Liver (tissue), 9 donors: ENCODE measurements around the gene ATAD5. TPM values are rescaled to one million over a fixed set of nuclear protein-coding genes. Genes with fewer than 3 reads are reported as not detected.

Source experiments
- DNase-seq: peaks from one replicate; pipeline ENCODE4 v3.0.0-alpha.2; 2017; ENCODE audit warnings: low spot score
- H3K27ac ChIP-seq, 2 donors: one replicate each; pipeline ENCODE4 v1.7.0; 2013; ENCODE audit warnings: inconsistent platforms in 2 of 2, low read length in 2 of 2, control low read depth in 1 of 2, low read depth in 1 of 2, mild to moderate bottlenecking in 1 of 2
- H3K27me3 ChIP-seq, 4 donors: one replicate each; pipeline versions ENCODE4 v1.6.1 to v1.7.0; 2013; ENCODE audit warnings: low read length in 3 of 4, inconsistent platforms in 1 of 4, mild to moderate bottlenecking in 1 of 4, moderate library complexity in 1 of 4; ENCODE audit not compliant: control insufficient read depth in 4 of 4, insufficient read depth in 4 of 4
- H3K36me3 ChIP-seq, 4 donors: one replicate each; pipeline versions ENCODE4 v1.6.1 to v1.7.0; 2013; ENCODE audit warnings: low read length in 3 of 4, mild to moderate bottlenecking in 3 of 4, low read depth in 1 of 4, moderate library complexity in 1 of 4; ENCODE audit not compliant: control insufficient read depth in 4 of 4, insufficient read depth in 3 of 4
- H3K4me1 ChIP-seq, 4 donors: one replicate each; pipeline versions ENCODE4 v1.6.1 to v1.7.0; 2013; ENCODE audit warnings: low read length in 3 of 4, mild to moderate bottlenecking in 3 of 4, moderate library complexity in 1 of 4; ENCODE audit not compliant: control insufficient read depth in 4 of 4, insufficient read depth in 4 of 4
- H3K4me3 ChIP-seq, 3 donors: one replicate each; pipeline versions ENCODE4 v1.6.1 to v1.7.0; 2013; ENCODE audit warnings: low read length in 3 of 3, control low read depth in 1 of 3, low read depth in 1 of 3, mild to moderate bottlenecking in 1 of 3
- H3K9ac ChIP-seq, 2 donors: one replicate each; pipeline ENCODE4 v1.7.0; 2013; ENCODE audit warnings: low read length in 2 of 2, mild to moderate bottlenecking in 2 of 2, moderate library complexity in 2 of 2, control low read depth in 1 of 2, low read depth in 1 of 2
- H3K9me3 ChIP-seq, 4 donors: one replicate each; pipeline versions ENCODE4 v1.6.1 to v1.7.0; 2013; ENCODE audit warnings: low read length in 3 of 4; ENCODE audit not compliant: control insufficient read depth in 4 of 4
- EGR1 ChIP-seq, 2 donors: IDR thresholded peaks; 2 replicates each; pipeline ENCODE4 v1.6.1; 2016 to 2018; ENCODE audit warnings: antibody characterized with exemption in 2 of 2, low read depth in 2 of 2
- FOXA1 ChIP-seq: IDR thresholded peaks from 2 replicates; pipeline ENCODE4 v1.6.1; 2016; ENCODE audit warnings: antibody characterized with exemption
- FOXA2 ChIP-seq: IDR thresholded peaks from 2 replicates; pipeline ENCODE4 v1.6.1; 2016; ENCODE audit warnings: antibody characterized with exemption
- GABPA ChIP-seq, 2 donors: IDR thresholded peaks in 1 of 2; conservative IDR thresholded peaks in 1 of 2; 2 replicates each; pipeline ENCODE4 v1.6.1; 2016; ENCODE audit warnings: antibody characterized with exemption in 2 of 2, mild to moderate bottlenecking in 1 of 2, moderate library complexity in 1 of 2
- HNF4A ChIP-seq, 2 donors: conservative IDR thresholded peaks; 2 replicates each; pipeline ENCODE4 v1.6.1; 2016; ENCODE audit warnings: antibody characterized with exemption in 2 of 2, mild to moderate bottlenecking in 2 of 2
- HNF4G ChIP-seq: IDR thresholded peaks from 2 replicates; pipeline ENCODE4 v1.6.1; 2016; ENCODE audit warnings: antibody characterized with exemption
- JUND ChIP-seq, 2 donors: IDR thresholded peaks; 2 replicates each; pipeline ENCODE4 v1.6.1; 2016; ENCODE audit warnings: antibody characterized with exemption in 2 of 2
- NR2F2 ChIP-seq: IDR thresholded peaks from 2 replicates; pipeline ENCODE4 v1.6.1; 2016; ENCODE audit warnings: antibody characterized with exemption
- RAD21 ChIP-seq, 2 donors: IDR thresholded peaks; 2 replicates each; pipeline ENCODE4 v1.6.1; 2016; ENCODE audit warnings: antibody characterized with exemption in 2 of 2, mild to moderate bottlenecking in 2 of 2
- RXRA ChIP-seq, 2 donors: IDR thresholded peaks; 2 replicates each; pipeline ENCODE4 v1.6.1; 2017 to 2018; ENCODE audit warnings: antibody characterized with exemption in 2 of 2, mild to moderate bottlenecking in 1 of 2
- SP1 ChIP-seq: IDR thresholded peaks from 2 replicates; pipeline ENCODE4 v1.6.1; 2018; ENCODE audit warnings: antibody characterized with exemption, mild to moderate bottlenecking
- TAF1 ChIP-seq: conservative IDR thresholded peaks from 2 replicates; pipeline ENCODE4 v1.6.1; 2016; ENCODE audit warnings: antibody characterized with exemption, mild to moderate bottlenecking
- YY1 ChIP-seq: IDR thresholded peaks from 2 replicates; pipeline ENCODE4 v1.6.1; 2016; ENCODE audit warnings: antibody characterized with exemption, mild to moderate bottlenecking
- ZBTB33 ChIP-seq: IDR thresholded peaks from 2 replicates; pipeline ENCODE4 v1.6.1; 2016; ENCODE audit warnings: antibody characterized with exemption
- WGBS: extraction: QIAGEN DNeasy Blood & Tissue Kit; methylation state at CpG from one replicate; pipeline ENCODE4 v1.1.7; 2013; 5-methylcytosine and 5-hydroxymethylcytosine counted together
- polyA plus RNA-seq, 2 donors: library from polyadenylated mRNA; stranded (reverse) in 1 of 2; unstranded in 1 of 2; fragments of 200-250 nt in 1 of 2; fragments of >200 nt in 1 of 2; fragmentation: Nextera tagmentation in 1 of 2; extraction: Ambion mirVana in 1 of 2; gene quantifications; one replicate each; pipeline versions ENCODE4 v1.2.1 to v1.2.3, GENCODE V29; 2013 to 2015
- total RNA-seq, 2 donors: library from RNA; depleted of rRNA; stranded (reverse); fragments of >200 nt; gene quantifications; one replicate each; pipeline ENCODE4 v1.2.3, GENCODE V29; 2014
- TF ChIP-seq, protein P1 (sequence below): IDR thresholded peaks from 2 replicates; pipeline ENCODE4 v1.6.1; 2016; ENCODE audit warnings: antibody characterized with exemption, mild to moderate bottlenecking
- TF ChIP-seq, protein P2 (sequence below): fragments of 150-350 bp; IDR thresholded peaks from 2 replicates; pipeline ENCODE4 v1.5.1; 2017; ENCODE audit warnings: improper control_type of control experiment, low read depth, low read length; ENCODE audit not compliant: missing input control
- TF ChIP-seq, protein P3 (sequence below): IDR thresholded peaks from 2 replicates; pipeline ENCODE4 v1.6.1; 2016; ENCODE audit warnings: antibody characterized with exemption
- TF ChIP-seq, protein P4 (sequence below): IDR thresholded peaks from 2 replicates; pipeline ENCODE4 v1.6.1; 2016; ENCODE audit warnings: antibody characterized with exemption
- donor health status: healthy.
- donor health status: healthy.
- donor health status: healthy.
- donor health status: healthy.
- donor health status: healthy.

ATAD5 gene
- total and polyA plus RNA-seq, 4 donors = 0.15 to 10.6 (median 0.52) TPM

GRCh38 chr17:30920282-30920681 is 88.5 kb downstream of the ATAD5 start:
- H3K27me3 ChIP-seq = no peaks in the 10 kb centered on the region
- WGBS = 67% methylated on average over 4 of the region's 4 CpGs
- H3K36me3 ChIP-seq = no peaks in the 10 kb centered on the region
- no peak overlapping the region for H3K27ac ChIP-seq
- no peak for DNase-seq
- no peak overlapping the region for H3K4me3 ChIP-seq
- H3K9me3 ChIP-seq = no peaks in the 10 kb centered on the region
- peaks cover 5 to 16% (median 8%) of the 10 kb centered on the region in 4 donors for H3K4me1 ChIP-seq
- no peak overlapping the region for H3K9ac ChIP-seq
- no peak for TF ChIP-seq SP1
- peak; percentile 58 for TF ChIP-seq NR2F2

- no peak for DNase-seq
- Histone ChIP-seq H3K27ac (no peak overlapping the region), H3K4me3 (no peak overlapping the region), H3K36me3 (no peaks in the 10 kb centered on the region), H3K9ac (no peak overlapping the region), H3K9me3 (no peaks in the 10 kb centered on the region), H3K4me1 (peaks cover 5 to 16% (median 8%) of the 10 kb centered on the region in 4 donors), H3K27me3 (no peaks in the 10 kb centered on the region)
- TF ChIP-seq TAF1 (no peak), HNF4G (no peak), NR2F2 (no peak), GABPA (IDR thresholded peaks at IDR 0.05 in 1 of 2, conservative IDR thresholded peaks at IDR 0.05 in 1 of 2) (no peak), HNF4A (conservative IDR thresholded peaks at IDR 0.05) (no peak), YY1 (no peak), EGR1 (IDR thresholded peaks at IDR 0.05; ENCODE audit: low read depth in 2 of 2) (no peak), RXRA (IDR thresholded peaks at IDR 0.05) (no peak), RAD21 (IDR thresholded peaks at IDR 0.05) (no peak), FOXA1 (no peak), FOXA2 (no peak), SP1 (no peak), JUND (IDR thresholded peaks at IDR 0.05) (no peak), ZBTB33 (no peak)
- TF ChIP-seq, protein P1, sequence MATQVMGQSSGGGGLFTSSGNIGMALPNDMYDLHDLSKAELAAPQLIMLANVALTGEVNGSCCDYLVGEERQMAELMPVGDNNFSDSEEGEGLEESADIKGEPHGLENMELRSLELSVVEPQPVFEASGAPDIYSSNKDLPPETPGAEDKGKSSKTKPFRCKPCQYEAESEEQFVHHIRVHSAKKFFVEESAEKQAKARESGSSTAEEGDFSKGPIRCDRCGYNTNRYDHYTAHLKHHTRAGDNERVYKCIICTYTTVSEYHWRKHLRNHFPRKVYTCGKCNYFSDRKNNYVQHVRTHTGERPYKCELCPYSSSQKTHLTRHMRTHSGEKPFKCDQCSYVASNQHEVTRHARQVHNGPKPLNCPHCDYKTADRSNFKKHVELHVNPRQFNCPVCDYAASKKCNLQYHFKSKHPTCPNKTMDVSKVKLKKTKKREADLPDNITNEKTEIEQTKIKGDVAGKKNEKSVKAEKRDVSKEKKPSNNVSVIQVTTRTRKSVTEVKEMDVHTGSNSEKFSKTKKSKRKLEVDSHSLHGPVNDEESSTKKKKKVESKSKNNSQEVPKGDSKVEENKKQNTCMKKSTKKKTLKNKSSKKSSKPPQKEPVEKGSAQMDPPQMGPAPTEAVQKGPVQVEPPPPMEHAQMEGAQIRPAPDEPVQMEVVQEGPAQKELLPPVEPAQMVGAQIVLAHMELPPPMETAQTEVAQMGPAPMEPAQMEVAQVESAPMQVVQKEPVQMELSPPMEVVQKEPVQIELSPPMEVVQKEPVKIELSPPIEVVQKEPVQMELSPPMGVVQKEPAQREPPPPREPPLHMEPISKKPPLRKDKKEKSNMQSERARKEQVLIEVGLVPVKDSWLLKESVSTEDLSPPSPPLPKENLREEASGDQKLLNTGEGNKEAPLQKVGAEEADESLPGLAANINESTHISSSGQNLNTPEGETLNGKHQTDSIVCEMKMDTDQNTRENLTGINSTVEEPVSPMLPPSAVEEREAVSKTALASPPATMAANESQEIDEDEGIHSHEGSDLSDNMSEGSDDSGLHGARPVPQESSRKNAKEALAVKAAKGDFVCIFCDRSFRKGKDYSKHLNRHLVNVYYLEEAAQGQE = no peak
- TF ChIP-seq, protein P2, sequence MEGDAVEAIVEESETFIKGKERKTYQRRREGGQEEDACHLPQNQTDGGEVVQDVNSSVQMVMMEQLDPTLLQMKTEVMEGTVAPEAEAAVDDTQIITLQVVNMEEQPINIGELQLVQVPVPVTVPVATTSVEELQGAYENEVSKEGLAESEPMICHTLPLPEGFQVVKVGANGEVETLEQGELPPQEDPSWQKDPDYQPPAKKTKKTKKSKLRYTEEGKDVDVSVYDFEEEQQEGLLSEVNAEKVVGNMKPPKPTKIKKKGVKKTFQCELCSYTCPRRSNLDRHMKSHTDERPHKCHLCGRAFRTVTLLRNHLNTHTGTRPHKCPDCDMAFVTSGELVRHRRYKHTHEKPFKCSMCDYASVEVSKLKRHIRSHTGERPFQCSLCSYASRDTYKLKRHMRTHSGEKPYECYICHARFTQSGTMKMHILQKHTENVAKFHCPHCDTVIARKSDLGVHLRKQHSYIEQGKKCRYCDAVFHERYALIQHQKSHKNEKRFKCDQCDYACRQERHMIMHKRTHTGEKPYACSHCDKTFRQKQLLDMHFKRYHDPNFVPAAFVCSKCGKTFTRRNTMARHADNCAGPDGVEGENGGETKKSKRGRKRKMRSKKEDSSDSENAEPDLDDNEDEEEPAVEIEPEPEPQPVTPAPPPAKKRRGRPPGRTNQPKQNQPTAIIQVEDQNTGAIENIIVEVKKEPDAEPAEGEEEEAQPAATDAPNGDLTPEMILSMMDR = no peak
- TF ChIP-seq, protein P3, sequence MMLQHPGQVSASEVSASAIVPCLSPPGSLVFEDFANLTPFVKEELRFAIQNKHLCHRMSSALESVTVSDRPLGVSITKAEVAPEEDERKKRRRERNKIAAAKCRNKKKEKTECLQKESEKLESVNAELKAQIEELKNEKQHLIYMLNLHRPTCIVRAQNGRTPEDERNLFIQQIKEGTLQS = no peak
- TF ChIP-seq, protein P4, sequence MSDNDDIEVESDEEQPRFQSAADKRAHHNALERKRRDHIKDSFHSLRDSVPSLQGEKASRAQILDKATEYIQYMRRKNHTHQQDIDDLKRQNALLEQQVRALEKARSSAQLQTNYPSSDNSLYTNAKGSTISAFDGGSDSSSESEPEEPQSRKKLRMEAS = no peak
- 83% methylated on average over 11 of the region's 11 CpGs for WGBS
These were observed 89.1 kb downstream of the ATAD5 start for GRCh38 chr17:30920683-30921543.
